Esophagus squamous epithelium (tissue), 4 donors: ENCODE data around the gene NUDT1.

Experiments
- CTCF ChIP-seq, 6 experiments: fragments of 450-650 bp in 4 of 6; fragments of 200-600 bp in 2 of 6; sonication (generic) in 2 of 6; IDR thresholded peaks; one replicate each; pipeline ENCODE4 v1.5.1; 2016 to 2019; ENCODE audit warnings: antibody characterized with exemption in 6 of 6, mild to moderate bottlenecking in 4 of 6, moderate library complexity in 4 of 6
- POLR2A ChIP-seq, 4 donors: fragments of 450-650 bp; IDR thresholded peaks; one replicate each; pipeline ENCODE4 v1.6.1; 2017; ENCODE audit warnings: antibody characterized with exemption in 4 of 4, mild to moderate bottlenecking in 4 of 4, moderate library complexity in 3 of 4

GRCh38 chr7:2241580-2242540 lies at the start of gene NUDT1, which contains the start of gene MRM2:
- no peak for TF ChIP-seq CTCF (IDR thresholded peaks at IDR 0.05)
- TF ChIP-seq POLR2A (IDR thresholded peaks at IDR 0.05), result peak in 2 of 4 donors; percentile 51 to 66
